ENCODE results near the gene BPIFA3. TPM values are rescaled to one million over a fixed set of nuclear protein-coding genes. Genes with fewer than 3 reads are reported as not detected.

BPIFA3 gene
- polyA plus RNA-seq, 3 donors, result not detected

DNA sequence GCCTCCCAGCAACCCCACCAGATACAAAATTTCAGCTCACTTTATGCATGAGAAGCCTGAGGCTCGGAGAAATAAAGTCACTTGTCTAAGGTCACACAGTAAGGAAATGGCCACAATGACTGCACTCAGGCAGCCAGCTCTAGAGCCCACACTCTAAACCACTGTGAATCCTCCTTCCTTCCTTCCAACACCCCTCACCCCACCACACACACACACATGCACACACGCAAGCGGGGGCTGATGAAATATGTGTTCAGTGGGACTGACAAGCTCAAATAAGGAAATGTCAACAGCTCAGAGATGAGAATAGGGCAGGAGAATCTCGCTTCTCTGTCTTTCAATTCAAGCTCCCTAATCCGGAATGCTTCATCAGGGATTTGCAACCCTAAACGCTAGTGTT, 12.7 kb downstream of the BPIFA3 start:
- H4K20me1 ChIP-seq (ENCODE audit: insufficient read depth, low read length), result no peaks in the 10 kb centered on the region
- H3K4me1 Mint-ChIP-seq, result peaks cover 13% of the 10 kb centered on the region
- WGBS (ENCODE audit: insufficient coverage), result 34% methylated on average over 4 of the region's 6 CpGs
- intact Hi-C loops (cut with micrococcal nuclease), result no loop called here
- H3K9ac ChIP-seq (ENCODE audit: insufficient read depth, low read length, poor library complexity, severe bottlenecking), result no peak overlapping the region
- peaks cover 0 to 4% (median 0%) of the 10 kb centered on the region in 7 donors for H3K9me3 Mint-ChIP-seq
- no peak for TF ChIP-seq CTCF (IDR thresholded peaks at IDR 0.05)
- H3K27ac ChIP-seq (ENCODE audit: low read depth in 1 of 2, low read length in 2 of 2), result no peak overlapping the region
- no peaks in the 10 kb centered on the region for H3K79me2 ChIP-seq (ENCODE audit: insufficient read depth, low read length)
- H3K9me3 ChIP-seq (replicated peaks in 1 of 2; ENCODE audit: control insufficient read depth in 1 of 2, insufficient read depth in 1 of 2, low read length in 2 of 2), result no peaks in the 10 kb centered on the region
- H2AFZ ChIP-seq (ENCODE audit: insufficient read depth, low read depth, low read length, poor library complexity, severe bottlenecking), result peak overlapping the region; percentile 4
- peaks cover 0 to 2% of the 10 kb centered on the region in 2 donors for H3K27me3 ChIP-seq (ENCODE audit: control insufficient read depth in 2 of 2, insufficient read depth in 2 of 2, low read length in 2 of 2)
- no peak overlapping the region for H3K4me3 ChIP-seq (replicated peaks in 1 of 3; ENCODE audit: low read depth in 2 of 3, low read length in 3 of 3)
- no peak overlapping the region for H3K4me2 ChIP-seq (replicated peaks; ENCODE audit: extremely low read depth, low read length, poor library complexity, severe bottlenecking)
- no peak overlapping the region for H3K4me3 Mint-ChIP-seq
- peaks cover 4 to 21% (median 11%) of the 10 kb centered on the region in 3 donors for H3K27me3 Mint-ChIP-seq (ENCODE audit: low read depth in 3 of 3)
- peak in 1 of 3 donors; percentile 35 for DNase-seq
- H3K27ac Mint-ChIP-seq, result no peak overlapping the region
- H3K36me3 ChIP-seq (replicated peaks in 1 of 2; ENCODE audit: control insufficient read depth in 1 of 2, insufficient read depth in 2 of 2, low read length in 2 of 2), result no peaks in the 10 kb centered on the region
- no peaks in the 10 kb centered on the region for H3K36me3 Mint-ChIP-seq
- peaks cover 5% of the 10 kb centered on the region in 2 donors for H3K4me1 ChIP-seq (ENCODE audit: control insufficient read depth in 1 of 2, insufficient read depth in 2 of 2, low read length in 2 of 2)

DNA sequence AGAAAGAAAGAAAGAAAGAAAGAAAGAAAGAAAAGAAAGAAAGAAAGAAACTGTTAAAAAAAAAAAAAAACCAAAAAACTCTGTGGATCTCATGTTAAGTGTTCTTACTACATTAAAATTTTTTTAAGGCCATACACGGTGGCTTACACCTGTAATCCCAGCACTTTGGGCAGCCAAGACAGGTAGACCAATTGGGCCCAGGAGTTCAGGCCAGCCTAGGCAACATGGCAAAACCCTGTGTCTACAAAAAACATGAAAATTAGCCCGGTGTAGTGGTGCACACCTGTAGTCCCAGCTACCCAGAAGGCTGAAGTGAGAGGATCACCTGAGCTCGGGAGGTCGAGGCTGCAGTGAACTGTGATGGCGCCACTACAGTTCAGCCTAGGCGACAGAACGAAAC, 14.1 kb downstream of the BPIFA3 start:
- H3K27me3 Mint-ChIP-seq (ENCODE audit: low read depth in 3 of 3), result peaks cover 5 to 16% (median 7%) of the 10 kb centered on the region in 3 donors
- peaks cover 0 to 2% (median 0%) of the 10 kb centered on the region in 7 donors for H3K9me3 Mint-ChIP-seq
- no peak overlapping the region for H3K27ac ChIP-seq (ENCODE audit: low read depth in 1 of 2, low read length in 2 of 2)
- TF ChIP-seq CTCF (IDR thresholded peaks at IDR 0.05), result no peak
- no peak overlapping the region for H3K4me3 Mint-ChIP-seq
- no peaks in the 10 kb centered on the region for H4K20me1 ChIP-seq (ENCODE audit: insufficient read depth, low read length)
- H3K4me1 ChIP-seq (ENCODE audit: control insufficient read depth in 1 of 2, insufficient read depth in 2 of 2, low read length in 2 of 2), result peaks cover 5% of the 10 kb centered on the region in 2 donors
- DNase-seq, result no peak
- H2AFZ ChIP-seq (ENCODE audit: insufficient read depth, low read depth, low read length, poor library complexity, severe bottlenecking), result no peak overlapping the region
- peak overlapping the region in 1 of 7 donors; percentile 79 for H3K27ac Mint-ChIP-seq
- 76% methylated on average over 6 of the region's 7 CpGs for WGBS (ENCODE audit: insufficient coverage)
- peaks cover 0 to 2% of the 10 kb centered on the region in 2 donors for H3K27me3 ChIP-seq (ENCODE audit: control insufficient read depth in 2 of 2, insufficient read depth in 2 of 2, low read length in 2 of 2)
- H3K9ac ChIP-seq (ENCODE audit: insufficient read depth, low read length, poor library complexity, severe bottlenecking), result no peak overlapping the region
- peaks cover 13% of the 10 kb centered on the region for H3K4me1 Mint-ChIP-seq
- no peak overlapping the region for H3K4me2 ChIP-seq (replicated peaks; ENCODE audit: extremely low read depth, low read length, poor library complexity, severe bottlenecking)
- intact Hi-C loops (cut with micrococcal nuclease), result no loop called here
- H3K36me3 Mint-ChIP-seq, result no peaks in the 10 kb centered on the region
- H3K4me3 ChIP-seq (replicated peaks in 1 of 3; ENCODE audit: low read depth in 2 of 3, low read length in 3 of 3), result no peak overlapping the region
- no peaks in the 10 kb centered on the region for H3K9me3 ChIP-seq (replicated peaks in 1 of 2; ENCODE audit: control insufficient read depth in 1 of 2, insufficient read depth in 1 of 2, low read length in 2 of 2)
- H3K36me3 ChIP-seq (replicated peaks in 1 of 2; ENCODE audit: control insufficient read depth in 1 of 2, insufficient read depth in 2 of 2, low read length in 2 of 2), result no peaks in the 10 kb centered on the region
- H3K79me2 ChIP-seq (ENCODE audit: insufficient read depth, low read length), result no peaks in the 10 kb centered on the region
